ENCODE data around the gene RNF166.

The RNF166 gene

DNA sequence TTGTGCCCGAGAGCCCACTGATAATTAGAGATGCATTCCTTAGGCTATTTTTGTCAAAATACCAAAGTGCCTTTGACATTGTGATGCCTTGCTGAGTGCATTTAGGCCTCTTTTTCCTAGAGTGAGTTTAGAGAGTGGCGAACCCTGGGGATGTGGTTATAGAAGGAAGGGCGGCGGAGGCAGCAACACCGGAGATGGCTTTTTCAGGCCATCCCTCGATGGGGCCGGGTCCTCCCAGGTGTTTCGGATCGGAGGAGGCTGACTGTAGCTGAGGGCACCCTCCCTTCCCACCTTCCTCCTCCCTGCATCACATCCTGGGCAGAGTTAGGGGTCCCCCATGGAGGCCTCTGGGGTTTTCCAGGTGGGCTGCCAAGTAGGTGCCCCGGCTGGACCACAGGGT, 13.3 kb downstream of the RNF166 start:
- DNase-seq (ENCODE audit: low read depth): no peak

DNA sequence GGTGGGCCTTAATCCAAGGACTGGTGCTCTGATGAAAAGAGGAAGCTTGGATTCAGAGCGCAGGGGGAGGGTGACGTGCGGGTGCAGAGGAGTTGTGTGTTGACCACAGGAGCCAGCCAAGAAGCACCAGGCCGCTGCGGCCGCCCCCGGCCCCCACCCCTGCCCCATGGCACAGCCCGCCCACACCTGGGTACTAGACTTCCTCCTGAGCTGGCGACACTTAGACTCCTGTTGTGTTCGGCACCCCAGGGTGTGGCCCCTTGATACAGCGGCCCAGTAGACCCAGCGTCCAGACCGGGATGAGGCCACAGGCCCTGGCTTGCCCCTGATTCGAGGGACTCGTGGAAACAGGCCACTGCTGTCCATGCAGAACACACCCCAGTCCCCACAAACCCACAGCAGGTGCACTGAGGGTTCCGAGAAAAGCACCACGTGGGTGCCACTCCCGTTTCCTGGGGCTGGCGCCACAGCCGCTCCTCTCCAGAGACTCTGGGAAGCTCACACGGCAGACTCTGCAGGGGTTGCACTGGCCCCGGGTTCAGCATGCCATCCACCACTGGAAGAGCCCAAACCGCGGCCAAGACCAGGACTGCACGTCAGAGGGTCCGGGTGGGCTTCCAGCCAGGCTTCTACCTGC, 14.2 kb downstream of the RNF166 start:
- no peak for DNase-seq (ENCODE audit: low read depth)

DNA sequence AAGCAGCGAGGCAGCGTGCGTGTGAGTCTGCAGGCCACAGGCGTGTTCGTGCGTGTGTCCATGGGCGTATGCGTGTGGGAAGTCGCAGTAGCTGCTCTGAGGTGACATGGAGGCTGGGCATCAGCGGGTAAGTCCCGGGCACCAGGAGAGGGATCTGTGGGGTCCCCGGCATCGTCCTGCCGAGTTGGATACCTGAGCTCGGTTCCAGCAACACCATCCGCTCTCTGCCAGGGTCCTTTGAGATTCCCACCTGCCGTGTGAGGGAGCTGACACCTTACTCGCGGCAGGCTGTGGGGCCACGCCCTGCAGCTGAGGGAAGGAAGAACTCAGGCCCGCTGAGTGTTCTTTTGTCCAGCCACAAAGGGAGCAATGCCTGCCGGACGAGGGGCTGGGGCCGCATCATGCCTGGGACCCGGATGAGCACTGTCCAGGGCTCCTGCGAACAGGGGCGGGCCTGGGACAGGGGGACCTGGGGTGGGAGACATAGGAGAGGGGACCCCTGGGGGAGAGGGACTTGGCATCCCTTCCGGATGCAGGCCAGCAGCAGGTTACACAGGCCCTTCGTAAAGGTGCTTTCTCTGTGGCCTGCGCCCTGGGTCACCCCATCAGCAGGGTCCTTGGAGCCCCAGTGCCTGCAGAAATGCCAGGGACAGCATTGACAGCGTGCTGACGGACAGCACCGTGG, 14.9 kb downstream of the RNF166 start:
- no peak for DNase-seq (ENCODE audit: low read depth)

DNA sequence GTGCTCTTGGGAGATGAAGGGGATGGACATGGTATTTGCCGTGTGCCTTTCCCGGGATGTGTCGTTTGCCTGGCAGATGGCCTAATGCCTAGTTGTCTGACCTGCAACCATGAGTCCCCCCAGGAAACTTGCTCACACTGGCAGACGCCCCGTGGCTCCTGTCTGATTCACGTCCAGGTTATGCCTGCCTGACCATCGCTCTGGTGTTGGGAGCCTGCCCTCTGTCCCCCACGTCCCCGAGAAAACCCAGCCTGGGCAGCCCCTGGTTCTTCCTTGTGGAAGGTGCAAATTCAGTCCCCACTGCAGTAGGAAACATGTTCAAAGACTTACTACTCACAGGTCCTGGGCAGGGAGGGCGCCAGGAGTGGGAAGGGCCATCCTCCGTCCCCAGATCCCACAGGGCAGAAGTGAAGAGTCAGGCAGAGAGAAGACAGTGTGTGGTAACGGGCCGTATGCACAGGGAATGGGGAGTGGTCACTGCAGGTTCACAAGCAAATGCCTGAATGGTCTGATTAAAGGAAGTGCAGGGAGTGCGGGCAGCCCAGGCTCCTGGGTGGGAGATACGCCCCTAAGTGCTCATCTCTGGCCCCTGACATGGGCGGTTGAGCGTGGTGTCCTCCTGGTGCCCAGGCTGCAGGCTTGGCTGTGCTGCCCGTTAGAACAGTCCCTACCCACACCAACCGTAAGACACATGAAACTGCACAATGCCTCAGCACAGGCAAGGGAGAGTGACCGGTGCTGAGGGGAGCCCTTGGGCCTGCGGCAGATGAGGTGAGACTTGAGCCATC, 15.7 kb downstream of the RNF166 start:
- no peak for DNase-seq (ENCODE audit: low read depth)

DNA sequence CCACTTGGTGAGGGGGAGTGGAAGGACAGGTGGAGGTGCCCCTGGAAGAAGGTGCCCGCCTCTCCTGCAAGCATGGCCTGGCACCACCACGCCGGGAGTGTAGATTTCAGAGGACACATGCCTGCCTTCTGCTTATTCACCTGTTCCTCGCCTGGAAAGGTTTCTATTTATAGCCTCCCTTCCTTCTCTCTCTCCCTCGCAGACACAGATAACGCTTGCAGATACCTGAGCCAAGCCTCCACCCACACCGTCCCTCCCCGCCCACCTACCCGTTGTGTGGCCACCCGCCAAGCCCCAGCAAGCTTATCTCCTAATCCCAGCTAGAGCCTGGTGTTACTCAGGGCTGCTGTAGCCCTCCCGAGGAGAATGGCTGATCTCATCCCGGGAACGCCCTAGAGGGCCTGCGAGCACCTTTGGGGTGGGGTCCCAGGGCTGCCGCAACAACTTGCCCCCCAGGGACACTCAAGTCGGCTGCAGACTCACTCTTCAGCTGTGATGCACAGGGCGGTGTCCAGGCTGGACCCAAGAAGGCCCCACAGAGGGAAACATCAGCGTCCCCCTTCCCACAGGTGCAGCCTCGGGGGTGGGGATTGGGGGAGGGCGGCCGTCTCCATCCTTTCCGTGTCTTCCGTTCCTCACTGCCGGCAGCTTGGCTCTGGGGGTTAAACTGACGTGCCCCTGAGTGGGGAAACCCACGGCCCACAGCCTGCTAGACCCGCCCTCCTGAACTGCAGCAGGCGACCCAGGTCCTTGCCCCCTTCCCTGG, 18.0 kb downstream of the RNF166 start:
- no peak for DNase-seq (ENCODE audit: low read depth)

DNA sequence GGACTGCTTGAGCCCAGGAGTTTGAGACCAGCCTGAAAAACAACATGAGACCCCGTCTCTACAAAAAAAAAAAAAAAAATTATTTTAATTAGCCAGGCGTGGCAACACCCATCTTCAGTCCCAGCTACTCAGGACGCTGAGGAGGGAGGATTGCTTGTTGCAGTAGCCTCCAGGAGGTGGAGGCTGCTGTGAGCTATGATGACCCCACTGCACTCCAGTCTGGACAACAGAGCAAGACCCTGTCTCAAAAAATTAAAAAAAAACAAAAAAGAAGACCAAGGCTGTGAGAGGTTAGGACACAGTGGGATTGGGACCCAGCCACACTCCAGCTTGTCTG, 18.6 kb downstream of the RNF166 start:
- DNase-seq (ENCODE audit: low read depth): no peak

DNA sequence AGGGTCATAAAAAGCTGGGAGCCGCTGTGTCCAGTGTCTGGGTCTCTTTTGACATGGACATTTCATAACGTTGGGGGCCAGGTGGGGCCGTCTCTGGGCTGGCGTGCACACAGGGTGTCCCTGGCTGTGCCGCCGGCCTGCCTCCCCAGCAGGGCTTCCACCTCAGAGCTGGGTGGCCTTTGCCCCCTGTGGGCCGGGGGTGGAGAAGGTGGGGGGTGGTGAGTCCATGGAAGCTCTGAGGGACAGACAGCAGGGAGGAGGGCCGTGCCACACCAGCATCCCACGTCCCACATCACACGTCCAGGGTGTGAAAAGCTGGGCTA, 19.0 kb downstream of the RNF166 start:
- no peak for DNase-seq (ENCODE audit: low read depth)

DNA sequence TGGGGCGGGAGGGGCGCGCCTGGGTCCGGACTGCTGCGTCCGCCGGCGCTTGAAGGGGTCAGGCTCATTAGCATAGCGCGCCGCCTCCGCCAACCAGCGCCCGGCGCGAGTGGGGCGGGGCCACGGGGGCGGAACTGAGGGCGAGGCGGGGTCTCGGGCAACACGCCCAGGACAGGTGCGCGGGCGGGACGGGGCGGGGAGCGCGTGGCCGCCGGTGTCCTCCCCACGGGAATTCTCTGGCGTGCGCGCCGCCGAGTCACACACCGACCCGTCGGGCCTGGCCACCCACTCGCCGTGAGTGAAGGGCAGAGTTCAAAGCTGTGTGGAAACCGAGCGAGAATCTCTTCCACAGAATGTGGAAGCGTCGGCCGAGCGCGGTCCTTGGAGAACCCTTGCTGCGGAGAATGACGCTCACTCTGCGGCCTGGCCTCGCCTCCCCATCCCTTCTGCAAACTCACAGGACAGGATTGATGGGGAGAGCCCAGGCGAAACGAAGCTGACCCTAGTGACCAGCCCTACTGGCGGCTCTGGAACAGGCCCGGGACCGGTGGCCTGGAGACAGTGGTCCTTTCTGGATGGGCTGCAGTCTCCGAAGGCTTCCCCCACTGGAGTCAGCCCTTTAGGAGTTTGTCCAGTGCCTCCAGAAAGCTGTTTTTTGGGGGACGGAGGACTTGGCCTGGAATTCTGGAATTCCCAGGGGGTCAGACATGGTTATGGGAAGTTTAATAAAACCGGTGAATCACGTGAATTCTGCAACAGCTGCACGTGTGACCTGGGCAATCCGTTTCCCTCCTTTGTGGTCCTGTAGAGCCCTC, 19.6 kb downstream of the RNF166 start, which contains the start of gene SNAI3:
Gene SNAI3, minus strand, starts transcription at position 69 of the 815 bp plus-strand sequence. CDS start 101 bp downstream, outside the sequence.
- DNase-seq (ENCODE audit: low read depth): no peak

DNA sequence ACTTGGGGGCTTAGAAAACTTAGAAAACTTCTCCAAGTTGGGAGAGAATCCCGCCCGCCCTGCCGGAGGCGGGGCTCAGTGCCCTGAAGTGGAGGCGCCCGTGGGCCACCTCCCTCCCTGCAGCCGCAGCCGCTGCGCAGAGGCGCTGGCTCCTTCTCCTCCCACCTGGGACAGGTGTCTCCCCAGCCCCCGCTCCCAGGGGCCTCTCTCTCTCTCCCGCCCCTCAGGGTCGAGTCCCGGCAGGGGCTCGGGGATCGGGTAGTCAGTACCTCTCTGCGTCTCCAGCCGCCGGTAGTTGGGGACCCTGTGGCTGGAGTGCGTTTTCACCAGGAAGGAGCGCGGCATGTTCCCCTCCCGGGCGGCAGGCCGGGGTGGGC, 20.2 kb downstream of the RNF166 start:
- no peak for DNase-seq (ENCODE audit: low read depth)

DNA sequence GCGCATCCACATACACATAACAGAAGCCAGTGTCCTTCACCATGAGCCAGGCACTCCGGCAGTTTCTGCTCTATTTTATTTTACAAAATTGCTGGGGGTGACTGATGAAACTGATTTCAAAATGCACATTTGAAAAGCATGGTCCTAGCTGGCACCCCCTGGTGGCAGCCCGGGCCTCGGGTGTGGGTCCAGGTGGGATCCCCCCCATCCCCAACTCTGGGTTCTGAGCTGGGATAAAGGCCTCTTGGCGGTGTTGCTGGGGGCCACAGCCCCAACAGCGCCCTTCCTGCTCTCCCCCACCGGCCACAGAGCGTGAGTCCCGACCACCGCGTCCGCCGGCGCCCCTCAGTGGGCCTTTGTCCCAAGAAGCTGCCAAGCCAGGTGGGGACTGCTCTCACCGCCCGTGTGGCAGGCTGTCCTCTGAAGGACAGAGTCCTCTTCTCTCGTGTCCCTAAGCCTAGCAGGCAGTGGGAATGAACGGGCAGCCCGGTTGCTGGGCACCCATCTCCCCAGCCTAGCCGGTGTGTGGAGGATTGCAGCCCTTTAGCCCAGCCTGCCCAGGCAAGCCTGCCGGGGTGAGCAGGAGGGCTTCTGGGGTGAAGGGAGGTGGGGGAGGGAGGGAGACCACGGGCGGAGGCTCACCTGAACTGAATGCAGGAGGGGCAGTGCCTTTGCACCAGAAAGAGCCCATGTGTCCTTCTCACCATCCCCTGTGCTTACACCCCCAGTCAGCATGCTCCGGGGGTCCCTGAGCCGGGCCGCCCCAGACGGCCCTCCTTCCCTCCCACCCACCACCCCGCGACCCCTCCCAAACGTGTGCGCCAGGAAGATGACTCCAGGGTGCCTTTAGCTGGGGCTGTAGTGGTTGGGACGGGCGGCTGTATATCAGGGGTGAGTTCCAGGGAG, 20.8 kb downstream of the RNF166 start:
- DNase-seq (ENCODE audit: low read depth): no peak

DNA sequence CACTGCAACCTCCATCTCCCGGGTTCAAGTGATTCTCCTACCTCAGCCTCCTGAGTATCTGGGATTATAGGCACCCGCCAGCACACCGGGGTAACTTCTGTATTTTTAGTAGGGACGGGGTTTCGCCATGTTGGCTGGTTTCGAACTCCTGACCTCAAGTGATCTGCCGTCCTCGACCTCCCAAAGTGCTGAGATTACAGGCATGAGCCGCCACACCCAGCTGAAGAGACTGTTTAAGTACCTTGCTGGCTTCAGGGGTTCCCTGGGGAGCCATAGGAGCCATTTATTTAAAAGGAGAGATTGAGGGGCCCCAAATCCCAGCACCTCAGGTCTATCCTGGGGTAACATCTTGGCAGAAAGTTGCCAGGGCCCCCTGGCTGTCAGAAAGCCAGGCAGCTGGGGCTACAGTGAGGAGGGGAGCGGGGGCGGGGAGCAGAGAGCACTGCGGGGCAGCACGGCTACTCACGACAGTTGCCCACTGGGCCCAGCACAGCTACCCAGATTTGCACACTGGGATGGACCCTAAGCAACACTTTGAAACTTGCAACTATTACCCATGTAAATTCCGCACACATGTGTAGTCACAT, 21.5 kb downstream of the RNF166 start:
- DNase-seq (ENCODE audit: low read depth): no peak

DNA sequence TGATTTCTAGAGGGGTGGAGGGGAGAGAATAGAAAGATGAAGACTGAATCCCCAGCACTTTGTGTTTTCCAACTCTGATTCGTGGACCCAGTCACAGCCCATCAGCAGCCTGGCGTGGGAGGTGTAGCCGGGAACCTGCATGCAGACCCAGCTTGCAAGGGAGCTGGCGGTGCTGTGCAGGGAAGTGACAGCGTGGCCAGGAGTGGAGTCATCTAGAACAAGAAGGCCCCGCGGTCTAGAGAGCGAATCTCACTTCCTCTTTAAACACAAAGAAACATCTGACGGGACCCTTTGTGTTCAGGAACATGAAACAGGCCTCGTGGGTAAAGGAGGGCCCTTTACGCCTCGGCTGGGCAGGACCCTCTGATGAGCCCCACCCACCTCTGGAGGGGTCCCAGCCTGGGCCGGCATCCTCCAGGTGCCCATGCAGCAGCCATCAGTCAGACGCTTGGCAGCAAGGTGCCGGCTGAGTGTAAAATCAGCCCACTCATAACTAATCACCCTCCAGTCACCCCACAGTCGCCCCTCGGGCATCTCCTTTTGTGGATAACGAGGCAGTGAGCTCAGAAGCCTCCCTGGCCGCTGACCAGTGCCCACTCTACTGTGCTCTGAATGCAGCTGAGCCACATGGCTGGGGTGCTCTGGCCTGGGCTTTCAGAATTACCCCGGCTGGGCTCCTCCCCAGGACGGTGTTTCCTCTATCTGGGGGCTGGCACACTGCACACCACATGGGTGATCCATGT, 24.3 kb downstream of the RNF166 start:
- DNase-seq (ENCODE audit: low read depth): no peak

DNA sequence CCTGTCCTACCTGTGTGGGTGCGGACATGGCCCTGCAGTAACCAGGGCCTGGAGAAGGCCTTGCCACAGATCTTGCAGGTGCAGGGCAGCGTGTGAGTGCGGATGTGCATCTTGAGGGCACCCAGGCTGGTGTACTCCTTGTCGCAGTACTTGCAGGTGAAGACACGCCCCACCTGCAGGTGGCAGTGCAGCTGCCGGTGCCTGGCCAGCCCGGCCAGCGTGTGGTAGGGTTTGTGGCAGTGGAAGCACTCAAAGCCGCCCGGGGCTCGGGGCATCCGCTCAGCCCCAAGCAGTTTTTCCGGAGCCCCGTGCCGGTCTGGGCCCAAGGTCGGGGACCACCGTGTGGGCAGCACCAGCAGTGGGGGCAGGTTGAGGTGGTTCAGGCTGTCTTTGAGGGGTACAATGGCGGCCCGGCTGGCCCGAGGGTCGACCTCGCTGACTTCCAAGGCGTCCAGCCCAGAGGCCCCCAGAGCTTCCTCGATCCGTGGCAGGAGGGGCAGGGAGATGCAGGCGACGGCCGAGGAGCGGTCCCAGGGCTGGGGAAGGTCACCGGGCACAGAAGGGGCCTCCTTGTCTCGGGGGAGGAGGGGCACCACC, 25.0 kb downstream of the RNF166 start:
- no peak for DNase-seq (ENCODE audit: low read depth)

DNA sequence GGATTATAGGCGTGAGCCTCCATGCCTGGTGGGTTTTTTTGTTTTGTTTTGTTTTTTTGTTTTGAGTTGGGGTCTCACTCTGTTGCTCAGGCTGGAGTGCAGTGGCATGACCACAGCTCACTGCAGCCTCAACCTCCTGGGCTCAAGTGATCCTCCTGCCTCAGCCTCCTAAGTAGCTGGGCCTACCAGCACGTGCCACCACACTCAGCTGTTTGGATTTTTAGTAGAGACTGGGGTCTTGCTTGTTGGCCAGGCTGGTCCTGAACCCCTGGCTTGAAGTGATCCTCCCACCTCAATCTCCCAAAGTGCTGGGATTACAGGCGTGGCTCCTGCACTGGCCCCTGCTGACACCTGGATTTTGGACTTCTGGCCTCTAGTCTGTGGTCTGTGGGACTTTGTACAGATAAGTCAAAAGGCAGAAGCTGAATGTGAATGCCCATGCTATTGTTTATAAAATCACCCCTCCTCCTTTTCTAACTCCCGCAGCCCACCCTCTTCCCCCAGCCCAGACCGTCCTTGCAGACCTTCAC, 25.6 kb downstream of the RNF166 start:
- DNase-seq (ENCODE audit: low read depth): no peak

DNA sequence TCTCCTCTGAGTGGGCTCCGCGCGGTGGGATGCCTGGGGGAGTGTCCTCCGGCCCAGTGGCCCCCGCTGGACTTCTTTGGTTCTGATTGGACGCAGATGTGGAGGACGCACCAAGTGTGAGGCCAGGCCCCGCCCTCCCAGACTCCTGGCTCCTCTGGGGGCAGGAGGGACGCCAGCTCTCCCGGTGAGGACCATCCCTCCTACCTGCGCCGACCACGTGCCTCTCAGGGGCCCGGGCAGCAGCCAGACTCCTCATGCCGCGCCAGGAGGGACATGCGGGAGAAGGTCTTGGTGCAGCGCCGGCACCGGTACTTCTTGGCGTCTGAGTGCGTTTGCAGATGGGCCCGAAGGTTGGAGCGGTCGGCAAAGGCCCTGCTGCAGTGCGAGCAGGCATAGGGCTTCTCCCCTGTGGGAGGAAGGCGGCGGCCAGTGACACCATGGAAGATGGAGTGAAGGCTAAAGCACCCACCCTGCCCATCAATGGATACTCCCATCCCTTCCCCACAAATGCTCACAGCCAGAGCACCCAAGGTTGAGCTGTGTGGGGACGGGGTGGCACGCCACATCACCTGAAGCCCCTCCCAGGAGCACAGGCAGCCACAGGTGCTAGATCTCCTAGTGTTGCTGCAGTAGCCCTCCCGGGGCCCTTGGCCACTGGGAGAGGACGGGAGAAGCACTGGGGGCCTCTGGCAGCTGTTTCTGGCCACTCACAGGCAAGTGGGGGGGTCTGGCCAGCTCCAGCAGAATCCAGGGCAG, 27.8 kb downstream of the RNF166 start:
- DNase-seq (ENCODE audit: low read depth): no peak

DNA sequence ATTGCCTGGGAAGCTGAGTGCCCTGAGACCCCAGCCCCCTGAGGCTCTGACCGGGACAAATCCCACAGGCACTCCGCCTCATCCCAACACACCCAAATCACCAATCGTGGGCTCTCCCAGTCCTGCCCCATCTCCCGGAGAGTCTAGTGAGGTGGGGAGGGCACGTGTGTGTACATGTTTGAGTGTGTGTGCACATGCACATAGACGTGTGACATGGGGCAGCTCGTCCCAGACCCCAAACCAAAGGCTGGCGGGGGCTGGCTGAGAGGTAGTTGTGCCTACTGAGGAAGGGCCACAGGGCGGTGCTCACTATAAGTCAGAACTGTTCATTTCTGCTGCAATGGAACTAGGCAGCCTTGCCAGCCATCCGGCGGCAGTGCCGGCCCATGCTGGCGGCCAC, 28.5 kb downstream of the RNF166 start:
- no peak for DNase-seq (ENCODE audit: low read depth)

DNA sequence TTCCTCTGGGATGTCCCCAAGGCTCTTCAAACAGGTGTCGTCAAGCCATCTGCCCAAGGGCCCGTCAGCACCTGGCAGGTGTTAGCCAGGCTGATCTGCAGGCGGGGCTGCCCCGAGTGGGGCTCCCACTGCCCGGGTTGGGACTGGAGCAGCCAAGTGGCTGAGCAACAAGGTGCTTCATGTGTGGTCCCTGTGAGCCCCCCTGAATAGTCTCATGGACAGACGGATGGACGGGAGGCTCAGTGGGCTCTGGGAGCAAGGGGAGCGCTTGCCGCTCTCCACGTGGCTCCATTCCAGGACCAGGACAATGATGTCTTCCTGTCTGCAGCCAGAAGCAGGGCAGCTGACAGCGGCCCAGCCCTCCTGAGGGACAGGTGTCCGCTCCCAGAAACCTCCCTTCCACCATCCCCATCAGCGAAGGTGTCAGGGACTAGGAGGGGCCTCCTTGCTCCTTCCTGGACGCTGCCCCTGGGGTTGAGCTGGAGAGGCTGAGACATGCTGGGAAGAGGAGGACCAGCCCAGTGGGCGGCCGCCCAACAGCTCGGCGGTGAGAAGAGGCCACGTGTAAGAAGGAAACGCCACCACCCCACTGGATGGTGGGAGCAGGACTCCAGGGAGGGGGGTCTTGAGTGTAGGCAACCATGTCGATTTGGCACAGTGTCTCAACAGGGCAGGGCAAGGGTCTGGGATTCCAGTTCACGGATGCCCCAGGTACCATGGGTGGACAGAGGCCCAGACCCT, 29.5 kb downstream of the RNF166 start:
- no peak for DNase-seq (ENCODE audit: low read depth)

Data from GM04503 (cell line).